ENCODE results near the gene S1PR3.

Gene S1PR3

DNA sequence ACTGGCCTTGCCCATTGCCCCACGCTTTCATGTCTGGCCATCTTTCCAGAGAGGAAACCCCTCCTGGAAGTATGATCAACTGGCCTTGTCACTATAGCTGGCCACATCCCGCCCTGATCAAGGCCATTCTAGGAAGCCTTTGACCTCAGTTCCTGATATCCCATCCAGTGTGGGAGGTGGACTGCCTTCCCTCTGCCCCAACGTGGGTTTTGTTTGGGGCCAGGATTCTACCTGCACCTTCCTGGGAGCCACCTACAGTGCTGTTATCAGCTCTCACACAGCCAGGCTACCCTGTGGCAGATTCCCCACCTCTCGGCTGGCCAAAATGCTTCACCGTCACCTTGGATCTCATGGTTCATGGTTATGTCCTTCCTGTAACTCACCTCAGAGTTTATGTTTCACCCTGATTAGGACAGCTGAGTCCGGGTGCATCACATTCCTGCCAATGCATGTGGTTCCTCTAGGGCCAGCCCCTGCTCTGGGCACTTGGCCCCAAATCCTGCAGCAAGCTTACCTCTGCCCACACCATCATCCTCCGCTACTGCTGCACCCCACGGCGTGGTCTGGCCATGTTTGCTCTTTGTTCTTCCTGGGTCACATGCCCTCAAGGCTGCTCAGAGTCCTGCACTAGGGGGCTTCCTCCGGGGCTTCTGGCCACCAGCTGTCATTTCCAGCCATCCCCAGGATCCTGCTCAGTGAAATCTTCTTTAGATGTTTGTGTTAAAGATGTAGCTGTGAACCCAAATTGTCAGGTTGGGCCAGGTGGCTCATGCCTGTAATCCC is 24.2 kb upstream of the S1PR3 start:
- intact Hi-C loops (cut with DNase I), result no loop called here
- peak in 1 of 10 donors; percentile 52 for DNase-seq

DNA sequence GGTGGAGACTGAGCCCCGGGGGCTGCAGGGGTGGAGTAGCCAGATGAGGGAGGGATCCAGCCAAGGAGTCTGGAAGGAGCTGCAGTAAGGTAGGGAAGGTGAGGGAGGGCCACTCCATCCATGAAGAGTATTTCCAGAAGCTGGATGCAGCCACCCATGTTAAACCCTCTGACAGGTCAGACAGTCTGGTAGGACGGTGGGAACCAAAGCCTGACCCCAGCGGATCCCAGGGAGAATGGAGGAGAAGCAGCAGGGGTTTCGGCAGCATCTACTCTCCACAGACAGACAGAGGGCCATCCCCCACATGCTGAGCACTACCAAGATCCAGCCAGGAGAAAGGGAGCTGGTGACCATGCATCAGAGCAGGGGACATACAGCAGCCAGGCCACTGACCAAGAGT is 22.5 kb upstream of the S1PR3 start:
- intact Hi-C loops (cut with DNase I), result no loop called here
- no peak for DNase-seq

DNA sequence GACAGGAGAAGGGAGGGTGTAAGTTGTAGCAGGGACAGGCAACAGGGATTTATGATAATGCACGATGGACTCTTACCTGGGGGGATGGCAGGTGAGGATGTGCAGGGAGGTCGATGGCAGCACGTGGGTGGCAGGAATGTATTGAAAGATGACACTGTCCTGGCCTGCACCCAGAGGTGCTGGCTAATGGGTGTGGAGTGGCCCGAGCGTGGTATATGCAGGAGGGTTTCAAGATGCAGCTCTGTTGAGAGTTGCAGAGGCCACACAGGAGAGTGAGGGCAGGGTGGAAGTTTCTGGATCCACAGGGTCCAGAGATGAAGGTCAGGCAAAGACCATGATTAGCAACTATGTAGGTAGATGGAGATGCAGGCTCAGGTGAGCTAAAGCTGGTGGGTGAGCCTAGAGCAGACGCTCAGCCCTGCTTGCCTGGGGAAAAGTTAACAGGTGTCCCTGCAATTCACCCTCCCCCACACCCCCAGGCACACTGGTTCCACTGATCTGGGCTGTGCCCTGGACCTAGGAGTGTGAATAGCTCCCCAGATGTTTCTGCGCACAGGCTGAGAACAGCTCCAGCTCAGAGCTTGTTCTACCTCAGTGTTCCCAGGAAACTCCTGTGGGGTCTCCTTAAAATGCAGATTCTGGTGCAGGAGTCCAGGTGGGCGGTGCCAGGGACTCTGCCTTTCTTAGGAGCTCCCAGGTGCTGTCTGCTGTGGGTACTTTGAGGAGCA is 21.5 kb upstream of the S1PR3 start:
- intact Hi-C loops (cut with DNase I), result no loop called here
- DNase-seq, result no peak

DNA sequence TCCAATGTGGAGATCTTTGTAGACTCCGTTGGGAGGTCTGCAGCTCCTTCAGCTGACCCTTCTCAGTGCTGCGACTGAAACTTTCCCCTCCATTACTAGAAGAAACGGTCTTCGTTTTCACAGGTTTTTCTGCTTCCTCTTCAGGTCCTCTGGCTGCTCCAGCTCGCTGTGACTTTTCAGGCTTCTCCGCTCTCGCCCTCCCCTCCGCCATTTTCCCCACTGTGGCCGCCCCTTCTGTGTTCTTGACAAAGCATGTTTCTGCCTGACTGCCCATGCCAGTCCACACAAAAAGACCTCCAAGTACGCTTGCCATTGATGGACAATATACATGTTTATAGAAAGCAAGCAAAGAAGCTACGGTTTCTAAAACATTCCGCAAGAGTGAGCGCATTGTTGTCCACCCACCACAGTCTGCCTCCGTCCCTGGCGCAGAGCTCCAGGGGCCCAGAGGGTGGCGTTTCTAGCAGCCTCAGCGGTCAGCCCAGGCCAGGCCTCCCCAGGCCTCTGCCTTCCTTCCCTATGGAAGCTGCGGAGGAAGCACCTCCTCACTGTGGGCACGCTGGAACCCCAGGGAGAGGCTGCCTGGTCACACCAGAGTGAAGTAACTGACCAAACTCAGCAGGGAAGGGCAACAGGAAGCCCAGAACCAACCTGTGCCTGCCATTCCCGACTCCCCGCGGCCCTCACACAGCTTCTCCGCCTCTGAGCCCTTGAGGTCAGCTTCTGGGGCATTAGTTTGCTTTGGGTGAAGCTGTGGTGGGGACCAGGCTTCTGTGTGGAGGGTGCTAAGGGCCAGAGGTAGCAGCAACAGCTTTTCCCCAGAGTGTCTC is 19.9 kb upstream of the S1PR3 start:
- intact Hi-C loops (cut with DNase I), result no loop called here
- DNase-seq, result no peak

DNA sequence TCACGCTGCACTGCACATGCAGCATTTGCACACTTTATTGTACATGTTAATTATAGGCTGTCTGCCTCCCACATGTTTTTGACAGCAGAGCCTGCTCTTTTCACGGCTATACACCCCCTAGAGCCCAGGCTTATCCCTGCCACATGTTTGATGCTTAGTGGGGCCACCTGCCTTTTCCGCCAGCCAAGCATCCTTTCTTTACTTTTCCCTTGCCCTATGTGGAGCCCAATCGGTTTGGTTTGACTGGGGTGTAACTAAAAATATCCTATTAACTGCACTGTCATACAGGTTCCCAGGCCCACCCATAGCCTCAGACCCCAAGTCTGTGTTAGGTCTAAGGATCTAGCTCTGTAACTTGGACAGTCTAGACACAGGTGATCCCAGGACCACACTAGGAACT is 18.9 kb upstream of the S1PR3 start:
- no peak for DNase-seq
- intact Hi-C loops (cut with DNase I), result no loop called here

DNA sequence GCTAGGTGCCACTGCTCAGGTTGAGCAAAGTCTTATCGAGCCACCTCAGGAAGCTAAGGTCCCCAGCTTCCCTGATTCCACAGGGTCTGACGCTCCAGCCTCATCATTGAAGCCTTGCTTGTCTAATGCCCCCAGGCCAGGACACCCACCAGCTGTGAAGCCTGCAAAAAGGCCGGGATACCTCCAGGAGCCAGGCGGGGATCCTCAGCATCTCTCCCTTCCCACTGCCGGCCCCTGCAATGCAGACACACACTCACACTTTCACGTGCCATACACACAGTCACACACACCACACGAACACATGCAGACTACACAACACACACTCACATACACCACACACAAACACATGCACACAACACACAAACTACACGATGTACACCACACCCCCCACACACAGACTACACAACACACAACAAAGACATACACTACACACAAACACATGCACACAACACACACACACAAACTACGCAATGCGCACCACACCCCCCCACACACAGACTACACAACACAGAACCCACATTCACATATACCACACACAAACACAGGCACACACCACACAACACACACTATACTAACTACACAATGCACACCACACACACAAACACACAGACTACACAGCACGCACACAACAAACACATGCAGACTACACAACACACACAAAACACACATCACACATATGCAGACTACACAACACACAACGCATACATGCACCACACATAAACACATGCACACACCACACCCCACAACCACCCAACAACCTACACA is 17.8 kb upstream of the S1PR3 start:
- intact Hi-C loops (cut with DNase I), result no loop called here
- DNase-seq, result no peak

DNA sequence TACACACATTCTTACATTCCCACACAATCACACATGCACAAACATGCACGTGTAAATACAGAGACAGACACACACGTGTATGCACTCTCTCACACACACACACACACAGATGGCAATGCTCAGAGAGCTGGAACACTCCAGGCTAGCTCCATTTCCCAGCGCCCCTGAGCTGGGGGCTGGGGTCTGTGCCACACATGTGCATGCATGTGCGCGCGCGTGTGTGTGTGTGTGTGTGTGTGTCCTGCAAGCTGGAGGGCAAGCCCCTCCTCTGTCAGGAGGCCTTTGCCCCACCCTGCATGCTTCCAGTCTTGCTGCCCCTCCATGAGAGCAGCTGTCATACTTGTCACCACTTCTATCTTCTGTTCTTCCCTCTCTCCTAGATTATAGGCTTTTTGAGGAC is 16.6 kb upstream of the S1PR3 start:
- intact Hi-C loops (cut with DNase I), result no loop called here
- DNase-seq, result no peak

DNA sequence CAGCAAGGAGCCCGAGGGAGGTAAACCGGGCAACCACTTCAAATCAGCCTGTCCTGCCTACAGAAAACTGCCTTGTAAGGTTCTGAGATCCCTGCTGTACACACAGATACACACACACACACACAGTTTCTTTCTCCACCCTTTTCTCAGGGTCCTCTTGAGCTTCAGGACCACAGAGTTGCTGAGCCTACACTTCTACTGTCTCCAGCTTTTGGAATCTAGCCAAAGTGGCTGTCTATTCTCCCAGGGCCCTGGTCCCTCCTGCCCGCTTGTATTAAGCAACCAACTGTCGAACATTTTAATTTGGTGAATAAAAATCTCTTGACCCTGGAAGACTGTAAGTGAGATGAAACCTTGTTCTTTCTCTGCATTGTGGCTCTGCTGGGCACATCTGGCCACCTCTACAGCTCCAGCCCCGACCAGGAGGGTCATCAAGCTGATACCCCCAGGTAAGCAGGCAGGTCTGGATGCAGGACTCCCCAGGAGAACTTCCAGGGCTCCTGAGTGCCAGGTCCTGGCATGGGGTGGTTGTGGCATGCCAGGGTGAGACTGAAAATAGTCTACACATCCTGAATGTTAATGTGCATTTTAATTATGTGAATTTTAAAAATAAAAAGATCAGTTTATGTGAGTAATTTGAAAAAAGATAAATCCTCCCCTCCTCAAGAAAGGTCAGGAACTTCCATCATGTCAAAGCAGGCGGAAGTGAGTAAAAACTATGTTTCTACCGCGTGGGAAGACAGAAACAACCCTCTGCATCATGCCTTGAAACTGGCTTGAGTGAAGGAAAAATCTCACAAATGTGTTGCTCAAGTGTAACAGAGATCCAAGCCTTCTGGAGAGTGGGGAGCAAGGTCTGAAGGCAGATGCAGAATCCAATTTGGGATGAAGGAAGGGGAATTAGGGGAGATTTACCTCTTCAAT is 15.0 kb upstream of the S1PR3 start:
- DNase-seq, result no peak
- intact Hi-C loops (cut with DNase I), result no loop called here

DNA sequence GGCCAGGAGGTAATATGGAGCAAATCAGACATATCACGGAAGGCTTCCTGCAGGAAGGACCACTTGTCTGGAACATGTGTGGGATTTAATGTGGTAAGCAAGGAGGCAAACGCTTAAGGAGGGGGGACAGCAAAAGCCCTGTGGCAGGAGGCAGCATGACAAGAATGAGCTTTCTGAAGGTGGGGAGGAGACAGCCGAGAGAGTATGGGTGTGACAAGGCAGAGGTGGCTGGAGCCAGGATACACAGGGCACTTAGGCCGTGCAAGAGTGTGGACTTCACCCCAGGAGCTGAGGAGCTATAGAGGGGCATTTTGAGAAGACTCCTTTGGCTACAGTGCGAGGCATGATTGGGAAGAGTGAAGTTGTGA is 14.4 kb upstream of the S1PR3 start:
- DNase-seq, result no peak
- intact Hi-C loops (cut with DNase I), result no loop called here

DNA sequence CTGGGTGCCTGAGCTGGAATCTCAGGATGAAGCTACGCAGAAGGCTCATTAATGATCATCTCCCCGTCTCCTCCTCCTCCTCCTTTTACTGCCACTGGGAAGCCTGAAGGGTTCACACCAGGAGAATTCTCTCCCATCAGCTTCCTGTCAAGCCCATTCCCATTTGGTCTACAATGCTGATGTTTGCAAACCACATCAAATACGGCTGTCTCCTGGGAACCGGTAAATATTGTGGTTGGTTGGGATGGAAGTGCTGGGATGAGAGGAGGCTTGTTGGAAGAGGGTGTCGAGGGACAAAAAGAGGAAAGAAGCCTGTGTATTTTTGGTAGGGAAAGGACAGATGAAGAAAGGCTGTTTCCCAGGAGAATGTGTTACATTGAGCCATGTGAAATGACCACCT is 13.2 kb upstream of the S1PR3 start:
- DNase-seq, result no peak
- intact Hi-C loops (cut with DNase I), result no loop called here

DNA sequence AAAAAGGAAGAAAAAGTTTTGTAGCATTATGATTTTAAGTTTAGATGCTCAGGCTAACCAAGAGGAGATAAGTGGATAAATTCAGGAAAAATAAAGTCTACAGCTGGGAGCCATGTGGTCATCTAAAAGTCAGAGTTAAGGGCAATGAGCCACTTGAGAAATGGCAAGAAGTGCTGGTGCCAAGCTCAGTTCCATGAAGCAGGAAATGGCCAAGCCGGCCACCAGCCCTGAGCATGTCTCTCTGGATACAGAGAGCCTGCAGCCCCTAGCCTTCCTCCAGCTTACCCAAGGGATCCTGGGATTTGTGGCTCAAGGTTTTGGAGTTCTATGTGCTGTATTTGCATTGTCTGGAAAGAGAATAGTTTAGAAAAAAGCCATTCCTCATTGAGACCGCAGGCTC is 12.2 kb upstream of the S1PR3 start:
- no peak for DNase-seq
- intact Hi-C loops (cut with DNase I), result no loop called here

DNA sequence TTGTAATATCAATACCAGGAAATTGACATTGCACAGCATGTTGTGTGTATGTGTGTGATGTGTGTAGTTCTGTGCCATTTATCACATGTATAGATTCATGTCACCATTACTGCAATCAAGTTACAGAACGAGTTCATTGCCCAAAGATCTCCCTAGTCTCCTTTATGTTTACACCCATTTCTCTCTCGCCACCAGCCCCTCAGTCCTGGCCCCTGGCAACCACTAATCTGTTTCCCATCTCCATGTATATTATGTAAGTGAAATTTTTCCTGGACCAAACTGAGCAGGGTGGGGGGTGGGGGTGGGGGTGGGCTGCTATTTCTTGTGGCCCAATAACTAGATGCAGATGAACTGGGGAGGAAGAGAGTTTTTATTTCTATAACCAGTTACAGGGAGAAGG is 11.5 kb upstream of the S1PR3 start:
- intact Hi-C loops (cut with DNase I), result no loop called here
- no peak for DNase-seq

DNA sequence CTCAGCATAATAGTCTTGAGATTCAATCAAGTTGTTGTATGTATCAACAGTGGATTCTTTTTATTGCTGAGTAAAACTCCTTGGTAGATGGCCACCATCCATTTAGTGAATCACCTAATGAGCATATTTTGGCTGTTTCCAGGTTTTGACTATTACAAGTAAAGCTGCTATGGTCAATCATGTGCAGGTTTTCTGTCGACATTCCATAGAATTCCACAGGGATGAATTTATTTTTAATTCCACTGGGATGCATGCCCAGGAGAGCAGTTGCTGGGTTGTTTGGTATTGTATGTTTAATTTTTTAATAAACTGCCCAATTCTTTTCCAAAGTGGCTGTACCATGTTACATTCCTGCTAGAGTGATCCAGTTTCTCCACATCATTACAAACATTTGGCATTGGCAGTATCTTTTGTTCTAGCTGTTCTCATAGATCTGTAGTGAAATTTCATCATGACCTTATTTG is 10.5 kb upstream of the S1PR3 start:
- DNase-seq, result no peak
- intact Hi-C loops (cut with DNase I), result no loop called here

DNA sequence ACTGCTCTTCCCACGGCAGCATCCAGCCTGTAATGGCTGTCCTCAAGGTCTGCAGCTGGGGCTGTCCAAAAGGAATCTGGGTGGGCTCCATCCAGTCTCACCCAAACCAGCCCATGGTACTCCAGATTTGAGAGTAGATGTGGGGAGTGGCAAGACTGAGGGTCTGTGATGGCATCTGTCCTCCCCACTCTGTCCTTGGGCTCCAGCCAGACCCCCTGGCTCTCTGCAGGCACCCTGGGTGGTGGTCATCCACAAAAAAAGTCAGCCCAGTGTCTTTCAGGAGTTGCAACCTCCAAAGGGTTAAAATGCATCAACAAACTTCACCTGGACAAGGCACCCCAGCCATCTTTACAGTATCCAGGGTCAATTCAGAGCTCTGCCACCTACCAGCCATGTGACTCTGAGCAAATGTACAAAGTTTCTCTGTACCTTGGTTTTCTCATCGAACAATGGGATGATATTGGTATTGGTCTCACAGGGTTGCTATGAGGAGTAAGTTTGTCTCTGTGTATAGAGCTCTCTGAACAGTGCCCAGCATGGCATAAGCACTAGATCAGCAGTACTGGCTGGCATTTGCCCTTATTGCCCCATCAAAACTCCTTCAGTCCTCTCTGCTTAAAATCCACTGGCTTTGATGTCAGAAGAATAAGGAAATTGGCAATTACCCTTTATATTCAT is 7.3 kb upstream of the S1PR3 start:
- intact Hi-C loops (cut with DNase I), result no loop called here
- no peak for DNase-seq

DNA sequence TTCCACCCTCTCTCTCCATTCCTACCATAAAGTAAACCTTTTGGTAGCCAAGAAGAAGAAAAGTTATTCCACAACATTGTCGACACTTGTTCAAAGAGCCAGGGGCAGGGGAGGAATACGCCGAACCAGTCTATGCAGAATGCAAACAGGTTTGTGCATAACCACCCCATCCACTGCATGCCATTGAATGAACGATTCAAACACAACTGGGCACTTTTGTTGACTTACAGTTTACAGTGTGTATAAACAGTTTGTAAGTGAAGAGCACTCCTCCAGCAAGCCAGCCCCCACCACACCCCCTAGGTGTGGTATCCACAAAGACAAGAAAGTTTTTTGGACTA is 6.8 kb upstream of the S1PR3 start:
- DNase-seq, result no peak
- intact Hi-C loops (cut with DNase I), result no loop called here

DNA sequence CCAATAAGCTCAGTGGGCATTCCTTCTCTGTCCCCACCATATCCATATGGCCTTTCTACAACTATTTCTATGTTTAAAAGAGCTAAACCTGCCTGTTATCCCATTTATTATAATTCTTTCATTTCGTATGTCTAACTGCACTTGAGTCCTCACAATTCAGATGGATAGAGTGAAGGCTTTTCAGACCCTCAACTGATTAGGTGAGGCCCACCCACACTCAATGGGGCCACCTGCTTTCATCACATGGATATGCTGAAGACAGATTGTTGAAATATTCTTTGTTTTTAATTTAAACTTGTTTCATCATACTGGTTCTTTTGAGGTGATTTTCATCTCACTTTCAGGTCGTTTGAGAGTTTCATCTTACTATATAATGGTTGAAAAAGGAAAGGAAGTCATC is 5.7 kb upstream of the S1PR3 start:
- DNase-seq, result no peak

DNA sequence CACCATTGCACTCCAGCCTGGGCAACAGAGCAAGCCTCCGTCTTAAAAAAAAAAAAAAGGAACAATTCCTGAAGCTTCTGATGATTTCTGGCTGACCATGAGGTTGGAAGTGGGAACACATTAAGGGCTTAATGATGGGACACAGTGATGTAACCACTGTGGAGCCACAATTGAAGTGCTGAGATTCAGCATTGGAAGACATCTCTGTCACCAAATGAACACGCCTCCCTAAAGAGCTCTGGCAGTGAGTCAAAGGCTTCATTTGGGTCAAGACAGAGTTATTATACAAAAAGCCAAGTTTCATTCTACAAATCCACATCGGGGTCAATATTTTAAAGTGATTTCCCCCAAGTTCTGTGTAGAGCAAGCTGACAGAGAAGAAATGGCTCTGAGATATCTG is 4.5 kb upstream of the S1PR3 start:
- no peak for DNase-seq
- intact Hi-C loops (cut with DNase I), result no loop called here

More for the DNA sequence above, 5.7 kb upstream of the S1PR3 start:
- intact Hi-C loops (cut with DNase I), result no loop called here

DNA sequence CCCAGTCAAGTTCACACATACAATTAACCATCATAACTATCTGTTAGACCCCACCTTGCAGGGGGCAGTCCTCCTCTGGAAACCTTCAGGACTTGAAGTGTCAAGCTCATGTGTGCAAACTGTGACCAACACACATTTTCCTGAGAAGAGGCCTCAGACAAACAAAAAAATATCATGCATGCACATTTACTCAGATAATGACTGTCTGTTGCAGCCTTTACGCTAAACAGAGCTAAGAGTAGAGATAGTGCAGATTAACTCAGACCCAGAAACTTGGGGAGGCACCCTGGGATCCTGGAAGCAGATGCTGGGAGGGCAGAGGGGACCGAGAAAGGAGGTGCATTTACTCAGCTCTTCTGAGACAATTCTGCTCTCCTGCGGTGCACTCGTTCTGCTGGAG is 3.6 kb upstream of the S1PR3 start:
- intact Hi-C loops (cut with DNase I), result no loop called here
- no peak for DNase-seq
